OCI-LY1 (cell line): ENCODE measurements around the gene EMSY.

Source experiments
- CTCF ChIP-seq: fragments of 200-600 bp; sonication (generic), shearing (Covaris generic); IDR thresholded peaks from 2 replicates; pipeline ENCODE4 v1.5.1; 2017; ENCODE audit warnings: mild to moderate bottlenecking, antibody characterized with exemption, low read length, moderate library complexity, mixed read lengths
- EZH2 ChIP-seq: fragments of 200-600 bp; sonication (generic), shearing (Covaris generic); IDR thresholded peaks from 2 replicates; pipeline ENCODE4 v1.8.0; 2017; ENCODE audit warnings: borderline replicate concordance, mixed run types, mild to moderate bottlenecking, antibody characterized with exemption, low read length, moderate library complexity, mixed read lengths

GRCh38 chr11:76579752-76580151 lies 134.9 kb downstream of the EMSY start:
- TF ChIP-seq CTCF (no peak), EZH2 (no peak)
